ENCODE data around the gene TRAF1. TPM values are rescaled to one million over a fixed set of nuclear protein-coding genes. Genes with fewer than 3 reads are reported as not detected.

The TRAF1 gene
- total and polyA plus RNA-seq, 2 donors (not counting 1 experiment from before 2014, with no cell fraction given): 12.2 to 19.5 TPM

- no peaks in the 10 kb centered on the region for H3K27me3 Mint-ChIP-seq
- ChIA-PET POLR2A (interaction anchor here (0.8 kb wide), 2 partner anchors 13 to 24 kb away, joined by 3 to 5 read pairs; no protein-coding TSS in a partner anchor), CTCF (interaction anchor here (0.6 to 1.0 kb wide), 2 partner anchors 19 to 51 kb away, joined by 3 read pairs; no protein-coding TSS in a partner anchor)
- Histone ChIP-seq H2AFZ (ENCODE audit: insufficient read depth, low read depth, low read length, poor library complexity, severe bottlenecking) (no peak overlapping the region), H3K4me3 (ENCODE audit: control extremely low read depth in 1 of 5, extremely low read depth in 1 of 5, insufficient read depth in 1 of 5, low read depth in 2 of 5, low read length in 4 of 5) (no peak overlapping the region), H3K4me2 (replicated peaks; ENCODE audit: low read depth, low read length, poor library complexity, severe bottlenecking) (no peak overlapping the region), H3K27me3 (replicated peaks in 1 of 4; ENCODE audit: control extremely low read depth in 1 of 4, control insufficient read depth in 3 of 4, insufficient read depth in 4 of 4, low read length in 3 of 4) (no peaks in the 10 kb centered on the region), H3K4me1 (ENCODE audit: control insufficient read depth in 2 of 2, insufficient read depth in 2 of 2, low read length in 2 of 2) (peaks cover 16 to 46% of the 10 kb centered on the region in 2 donors), H3K36me3 (replicated peaks in 1 of 2; ENCODE audit: control extremely low read depth in 1 of 2, control insufficient read depth in 1 of 2, extremely low read depth in 1 of 2, insufficient read depth in 2 of 2, low read length in 1 of 2) (peaks cover 0 to 3% of the 10 kb centered on the region in 2 experiments), H3K9ac (ENCODE audit: low read length) (no peak overlapping the region), H3K9me3 (ENCODE audit: control extremely low read depth in 1 of 3, control insufficient read depth in 2 of 3, insufficient read depth in 1 of 3, low read length in 2 of 3) (peaks cover 0 to 5% (median 0%) of the 10 kb centered on the region in 3 donors), H3K27ac (ENCODE audit: low read length in 2 of 2) (no peak overlapping the region), H4K20me1 (ENCODE audit: control insufficient read depth, insufficient read depth, low read length, poor library complexity, severe bottlenecking) (no peaks in the 10 kb centered on the region), H3K79me2 (ENCODE audit: control insufficient read depth, insufficient read depth, low read length) (peaks cover 4% of the 10 kb centered on the region)
- DNase-seq (no peak), ATAC-seq (ENCODE audit: low read depth) (no peak)
- intact Hi-C loops (cut with micrococcal nuclease): loop anchor here (2.0 kb wide), 1 partner anchor 15 kb away; no protein-coding TSS in a partner anchor
- H3K27ac Mint-ChIP-seq: no peak overlapping the region
- H3K4me1 Mint-ChIP-seq: peaks cover 52% of the 10 kb centered on the region
- H3K4me3 Mint-ChIP-seq: peak overlapping the region; percentile 19
- WGBS (ENCODE audit: insufficient coverage): 90% methylated on average over 2 of the region's 6 CpGs
- no peak for TF ChIP-seq CTCF (IDR thresholded peaks at IDR 0.05)
- no peak for TF ChIP-seq EZH2 (IDR thresholded peaks at IDR 0.05; ENCODE audit: borderline replicate concordance, insufficient read depth, low read depth, low read length, poor library complexity, severe bottlenecking)
- no peaks in the 10 kb centered on the region for H3K9me3 Mint-ChIP-seq (ENCODE audit: insufficient read depth)
Measured at GRCh38 chr9:120919843-120920805, 6.5 kb downstream of the TRAF1 start.

All from B cell (primary cell).